Stomach smooth muscle (tissue), 2 donors: ENCODE results near the gene LAMC3.

Experiments
- H3K27ac ChIP-seq: one replicate; pipeline ENCODE4 v1.7.0; 2013; ENCODE audit warnings: mild to moderate bottlenecking, low read length, inconsistent platforms
- H3K27me3 ChIP-seq, 2 donors: one replicate each; pipeline ENCODE4 v1.7.0; 2013; ENCODE audit warnings: low read length in 2 of 2; ENCODE audit not compliant: insufficient read depth in 2 of 2, control insufficient read depth in 1 of 2
- H3K36me3 ChIP-seq, 2 donors: one replicate each; pipeline ENCODE4 v1.7.0; 2013; ENCODE audit warnings: low read length in 2 of 2; ENCODE audit not compliant: control insufficient read depth in 2 of 2, insufficient read depth in 2 of 2
- H3K4me1 ChIP-seq: one replicate; pipeline ENCODE4 v1.7.0; 2013; ENCODE audit warnings: low read length; ENCODE audit not compliant: control insufficient read depth, insufficient read depth
- H3K4me3 ChIP-seq, 2 donors: one replicate each; pipeline ENCODE4 v1.7.0; 2013; ENCODE audit warnings: low read length in 2 of 2
- H3K9ac ChIP-seq, 2 donors: one replicate each; pipeline ENCODE4 v1.7.0; 2013; ENCODE audit warnings: low read length in 2 of 2, mild to moderate bottlenecking in 1 of 2
- H3K9me3 ChIP-seq, 2 donors: one replicate each; pipeline ENCODE4 v1.7.0; 2013; ENCODE audit warnings: low read length in 2 of 2; ENCODE audit not compliant: control insufficient read depth in 2 of 2
- donor health status: healthy.
- donor health status: Pancreatic carcinoma.

LAMC3 gene

DNA sequence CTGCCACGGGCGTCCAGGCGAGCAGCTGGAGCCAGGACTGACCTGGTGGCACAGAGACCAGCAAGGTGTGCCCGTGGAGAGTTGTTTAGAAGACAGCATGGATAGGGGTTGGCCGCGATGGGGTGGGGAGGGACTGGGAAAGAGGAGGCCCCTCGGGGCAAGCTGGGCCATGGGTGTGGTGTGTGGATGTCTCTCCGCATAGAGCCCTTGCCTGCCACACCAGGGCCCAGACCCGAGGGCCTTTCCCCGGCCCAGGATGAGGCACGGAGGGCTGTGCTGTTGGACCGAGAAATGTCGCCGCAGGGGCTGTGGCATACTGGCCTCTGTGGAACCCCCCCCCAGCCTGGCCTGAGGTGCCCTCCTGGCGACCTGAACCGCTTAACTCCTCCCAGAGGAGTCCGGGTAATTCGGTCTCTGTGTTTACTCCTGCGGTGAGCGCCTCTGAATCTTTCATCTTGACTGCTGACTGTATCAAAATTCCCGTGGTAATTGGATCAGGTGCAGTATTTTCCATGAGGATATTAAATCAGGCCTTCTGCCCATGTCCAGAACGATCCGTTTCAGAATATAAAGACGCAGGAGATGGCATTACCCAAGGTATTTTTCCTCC, 22.5 kb upstream of the LAMC3 start:
- H3K36me3 ChIP-seq: no peaks in the 10 kb centered on the region
- H3K27me3 ChIP-seq: peaks cover 6 to 16% of the 10 kb centered on the region in 2 donors
- H3K4me3 ChIP-seq: no peak overlapping the region
- H3K4me1 ChIP-seq: no peaks in the 10 kb centered on the region
- H3K9me3 ChIP-seq: no peaks in the 10 kb centered on the region
- H3K9ac ChIP-seq: no peak overlapping the region
- H3K27ac ChIP-seq: no peak overlapping the region

GRCh38 chr9:130987054-130987453, 21.9 kb upstream of the LAMC3 start:
- H3K4me1 ChIP-seq: no peaks in the 10 kb centered on the region
- H3K27me3 ChIP-seq: peaks cover 9 to 16% of the 10 kb centered on the region in 2 donors

DNA sequence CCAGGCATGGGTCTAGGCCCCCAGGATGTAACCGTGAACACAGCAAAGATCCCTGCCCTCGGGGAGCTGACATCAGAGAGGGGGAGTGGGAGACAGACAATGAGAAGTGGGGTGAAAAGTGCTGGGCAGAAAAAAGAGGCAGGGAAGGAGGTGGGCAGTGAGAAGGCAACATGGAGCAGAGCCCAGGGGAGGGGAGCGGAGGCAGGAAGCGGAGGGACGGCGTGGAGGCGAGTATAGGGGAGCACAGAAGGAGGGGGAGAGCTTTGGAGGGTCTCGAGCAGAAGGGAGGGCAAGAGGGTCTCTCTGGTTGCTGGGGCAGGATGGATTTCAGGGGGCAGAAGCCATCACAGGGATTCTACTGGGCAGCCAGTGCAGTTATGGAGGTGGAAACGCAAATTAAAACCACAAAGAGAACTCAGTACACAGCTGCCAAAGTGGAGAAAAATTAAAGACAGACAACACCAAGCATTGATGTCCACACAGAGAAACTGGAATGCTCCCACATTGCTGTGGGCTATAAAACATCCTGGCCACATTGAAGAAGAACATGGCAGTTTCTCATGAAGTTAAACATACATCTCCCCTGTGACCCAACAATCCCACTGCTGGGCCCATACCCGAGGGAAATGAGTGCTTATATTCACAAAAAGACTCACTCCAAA, 21.1 kb upstream of the LAMC3 start:
- no peak overlapping the region for H3K4me3 ChIP-seq
- H3K4me1 ChIP-seq: no peaks in the 10 kb centered on the region
- peaks cover 11 to 16% of the 10 kb centered on the region in 2 donors for H3K27me3 ChIP-seq
- no peak overlapping the region for H3K27ac ChIP-seq
- no peak overlapping the region for H3K9ac ChIP-seq
- H3K36me3 ChIP-seq: no peaks in the 10 kb centered on the region
- no peaks in the 10 kb centered on the region for H3K9me3 ChIP-seq

More at GRCh38 chr9:130987054-130987453, 21.9 kb upstream of the LAMC3 start:
- H3K9ac ChIP-seq: no peak overlapping the region
- H3K4me3 ChIP-seq: no peak overlapping the region
- H3K36me3 ChIP-seq: no peaks in the 10 kb centered on the region
- H3K27ac ChIP-seq: no peak overlapping the region
- no peaks in the 10 kb centered on the region for H3K9me3 ChIP-seq

DNA sequence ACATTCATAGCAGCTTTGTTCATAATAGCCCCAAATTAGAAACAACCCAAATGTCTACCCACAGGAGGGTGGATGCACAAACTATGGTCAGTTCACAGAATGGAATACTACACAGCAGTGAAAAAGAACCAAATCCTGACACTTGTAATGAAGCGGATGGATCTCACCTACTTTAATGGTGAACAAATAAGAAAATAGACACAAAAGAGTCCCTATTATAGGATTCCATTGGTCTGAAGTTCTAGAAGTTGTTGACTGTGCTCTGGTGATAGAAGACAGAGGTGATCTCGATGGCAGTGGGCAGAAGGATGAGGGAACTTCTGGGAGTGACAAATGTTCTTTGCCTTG, 20.6 kb upstream of the LAMC3 start:
- no peaks in the 10 kb centered on the region for H3K36me3 ChIP-seq
- H3K27ac ChIP-seq: no peak overlapping the region
- H3K4me3 ChIP-seq: no peak overlapping the region
- no peak overlapping the region for H3K9ac ChIP-seq
- no peaks in the 10 kb centered on the region for H3K4me1 ChIP-seq
- no peaks in the 10 kb centered on the region for H3K9me3 ChIP-seq
- peaks cover 11 to 16% of the 10 kb centered on the region in 2 donors for H3K27me3 ChIP-seq

DNA sequence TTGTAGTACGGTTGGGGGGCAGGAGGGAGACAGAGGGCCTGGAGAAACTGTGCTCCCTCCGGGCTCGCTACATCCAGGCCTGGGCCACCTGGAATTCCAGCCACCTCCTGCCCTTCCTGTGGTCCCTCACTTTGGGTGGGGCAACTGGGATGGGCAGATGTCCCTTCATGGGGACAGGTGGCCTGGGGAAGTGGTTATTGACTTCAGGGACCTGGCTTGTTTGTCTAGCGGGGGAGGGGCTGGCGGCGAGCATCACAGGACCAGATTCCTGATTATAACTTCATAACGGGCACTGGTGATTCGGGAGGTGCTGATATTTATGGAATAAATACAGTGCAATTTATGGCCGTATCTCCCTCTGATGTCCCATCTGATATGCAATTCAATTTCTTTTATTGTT, 20.1 kb upstream of the LAMC3 start:
- H3K27ac ChIP-seq: no peak overlapping the region
- no peaks in the 10 kb centered on the region for H3K9me3 ChIP-seq
- H3K4me3 ChIP-seq: no peak overlapping the region
- no peak overlapping the region for H3K9ac ChIP-seq
- H3K36me3 ChIP-seq: no peaks in the 10 kb centered on the region
- H3K27me3 ChIP-seq: peaks cover 11 to 16% of the 10 kb centered on the region in 2 donors
- H3K4me1 ChIP-seq: no peaks in the 10 kb centered on the region

GRCh38 chr9:130989391-130989790, 19.6 kb upstream of the LAMC3 start:
- Histone ChIP-seq H3K27me3 (peaks cover 15 to 16% of the 10 kb centered on the region in 2 donors), H3K27ac (no peak overlapping the region), H3K4me1 (no peaks in the 10 kb centered on the region), H3K9me3 (no peaks in the 10 kb centered on the region), H3K9ac (no peak overlapping the region), H3K4me3 (no peak overlapping the region), H3K36me3 (no peaks in the 10 kb centered on the region)

- H3K36me3 ChIP-seq: no peaks in the 10 kb centered on the region
- H3K4me3 ChIP-seq: no peak overlapping the region
- H3K27ac ChIP-seq: no peak overlapping the region
- no peaks in the 10 kb centered on the region for H3K4me1 ChIP-seq
- H3K9ac ChIP-seq: no peak overlapping the region
- H3K9me3 ChIP-seq: no peaks in the 10 kb centered on the region
- peaks cover 16 to 17% of the 10 kb centered on the region in 2 donors for H3K27me3 ChIP-seq
Measured at GRCh38 chr9:130989891-130990290, 19.1 kb upstream of the LAMC3 start.

DNA sequence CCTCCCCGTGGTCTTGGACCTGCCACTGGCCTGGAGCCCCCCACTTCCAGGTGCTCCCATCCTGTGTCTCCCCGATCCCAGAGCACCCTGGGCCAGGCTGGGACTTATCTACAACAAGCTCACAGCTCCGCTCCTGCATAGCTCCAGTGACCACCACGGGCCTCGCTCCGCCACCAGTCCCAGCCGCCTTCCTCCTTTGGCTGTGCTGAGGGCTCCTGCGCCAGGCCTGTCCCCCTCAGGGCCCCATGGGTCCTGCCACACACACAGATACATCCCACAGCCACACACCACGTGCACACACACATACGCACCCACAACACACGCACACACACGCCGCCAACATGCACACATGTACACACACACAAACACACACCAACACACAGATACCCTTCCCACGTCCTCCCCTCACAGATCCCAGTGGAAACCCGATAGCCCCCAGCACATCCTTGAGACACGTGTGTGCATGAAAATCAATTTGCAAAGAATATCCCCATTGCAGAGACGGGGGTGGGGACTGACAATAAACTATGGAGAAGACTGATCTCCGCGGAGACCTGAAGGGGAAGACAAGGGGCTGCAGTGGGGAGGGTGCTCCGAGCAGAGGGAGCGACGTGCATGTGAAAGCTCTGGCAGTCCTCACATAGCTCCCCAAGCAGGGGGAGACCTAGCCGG, 18.5 kb upstream of the LAMC3 start:
- Histone ChIP-seq H3K4me1 (no peaks in the 10 kb centered on the region), H3K27me3 (peaks cover 16 to 19% of the 10 kb centered on the region in 2 donors), H3K9ac (no peak overlapping the region), H3K27ac (no peak overlapping the region), H3K36me3 (no peaks in the 10 kb centered on the region), H3K9me3 (no peaks in the 10 kb centered on the region), H3K4me3 (no peak overlapping the region)

DNA sequence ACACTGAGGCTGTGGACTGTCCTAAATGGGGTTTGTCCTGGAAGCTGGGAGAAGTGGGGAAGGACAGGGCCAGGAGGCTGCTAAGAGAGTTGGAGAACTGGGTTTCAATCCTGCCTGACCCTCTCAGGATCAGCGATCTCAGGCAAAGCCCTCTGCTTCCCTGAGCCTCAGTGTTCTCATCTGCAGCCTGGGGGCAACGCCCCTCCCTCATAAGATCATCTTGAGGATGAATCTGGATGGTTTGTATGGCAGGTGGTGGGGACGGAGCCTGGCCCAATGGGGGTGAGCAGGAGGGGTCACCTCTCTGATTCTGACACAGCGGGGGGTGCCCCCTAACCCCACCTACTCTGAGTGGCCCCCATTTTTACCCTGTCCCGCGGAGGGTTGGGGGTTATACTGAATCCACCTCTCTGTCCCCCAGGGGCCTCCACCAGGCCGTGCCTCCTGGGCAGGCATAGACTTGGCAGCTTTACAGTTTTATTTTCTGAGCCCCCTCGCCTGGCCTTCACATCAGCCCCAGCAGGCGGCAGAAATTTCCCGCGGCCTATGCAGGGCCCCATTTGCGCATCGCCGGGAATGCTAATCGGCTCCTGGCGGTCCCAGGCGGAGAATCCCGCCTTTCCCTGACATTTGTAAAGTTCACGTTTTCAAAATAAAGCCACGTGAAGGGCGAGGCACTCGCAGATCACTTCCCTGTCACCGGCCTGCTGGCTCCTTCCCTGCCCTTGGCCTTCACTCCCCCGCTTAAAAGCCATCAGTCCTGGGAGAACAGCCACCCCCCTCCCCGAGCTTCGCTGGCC, 17.8 kb upstream of the LAMC3 start:
- no peaks in the 10 kb centered on the region for H3K36me3 ChIP-seq
- H3K4me3 ChIP-seq: no peak overlapping the region
- H3K9me3 ChIP-seq: no peaks in the 10 kb centered on the region
- H3K27me3 ChIP-seq: peaks cover 14 to 17% of the 10 kb centered on the region in 2 donors
- no peaks in the 10 kb centered on the region for H3K4me1 ChIP-seq
- H3K9ac ChIP-seq: no peak overlapping the region
- H3K27ac ChIP-seq: no peak overlapping the region

- Histone ChIP-seq H3K9me3 (no peaks in the 10 kb centered on the region), H3K27me3 (peaks cover 7 to 17% of the 10 kb centered on the region in 2 donors), H3K36me3 (no peaks in the 10 kb centered on the region), H3K4me3 (no peak overlapping the region), H3K4me1 (no peaks in the 10 kb centered on the region), H3K27ac (no peak overlapping the region), H3K9ac (no peak overlapping the region)
Measured at GRCh38 chr9:130991778-130992681, 16.9 kb upstream of the LAMC3 start.
